ENCODE results near the gene ACIN1. TPM values are rescaled to one million over a fixed set of nuclear protein-coding genes. Genes with fewer than 3 reads are reported as not detected.

ACIN1 gene
- total and polyA plus RNA-seq, 2 of the 13 experiments (the other 11 are each of a cell fraction or from before 2014, with no cell fraction given) = 165 to 183 TPM

GRCh38 chr14:23045419-23046357 is 49.2 kb downstream of the ACIN1 start (continued):
- TF ChIP-seq NFRKB (IDR thresholded peaks at IDR 0.05) = no peak
- TF ChIP-seq ZNF792 (CRISPR knock-in tag; IDR thresholded peaks at IDR 0.05) = no peak
- peak; percentile 33; the same call in 1 of the 2 replicates for TF ChIP-seq ARID4A (CRISPR knock-in tag; IDR thresholded peaks at IDR 0.05; ENCODE audit: borderline replicate concordance)
- peak; percentile 25; the same call in 1 of the 2 replicates for TF ChIP-seq CEBPB (IDR thresholded peaks at IDR 0.05; ENCODE audit: borderline replicate concordance, low read depth, low read length)
- no peak for TF ChIP-seq RNF2 (conservative IDR thresholded peaks at IDR 0.05; ENCODE audit: low read depth)
- no peak for TF ChIP-seq ZNF354B (CRISPR knock-in tag; IDR thresholded peaks at IDR 0.05)
- TF ChIP-seq, protein P1, sequence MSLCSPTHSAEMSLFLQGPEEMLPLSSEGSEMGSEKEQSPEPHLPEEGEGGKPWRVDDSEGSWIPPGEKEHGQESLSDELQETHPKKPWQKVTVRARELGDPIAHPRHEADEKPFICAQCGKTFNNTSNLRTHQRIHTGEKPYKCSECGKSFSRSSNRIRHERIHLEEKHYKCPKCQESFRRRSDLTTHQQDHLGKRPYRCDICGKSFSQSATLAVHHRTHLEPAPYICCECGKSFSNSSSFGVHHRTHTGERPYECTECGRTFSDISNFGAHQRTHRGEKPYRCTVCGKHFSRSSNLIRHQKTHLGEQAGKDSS (CRISPR knock-in tag; IDR thresholded peaks at IDR 0.05; ENCODE audit: borderline replicate concordance, low read depth) = no peak
- TF ChIP-seq KDM6A (CRISPR knock-in tag; IDR thresholded peaks at IDR 0.05; ENCODE audit: low read depth) = no peak
- 0 out of 2 replicates have a peak, but pooled peaks have one; percentile 32 for TF ChIP-seq KDM5B (CRISPR knock-in tag; IDR thresholded peaks at IDR 0.05; ENCODE audit: borderline replicate concordance)
- no peak for TF ChIP-seq ZNF598 (CRISPR knock-in tag; IDR thresholded peaks at IDR 0.05; ENCODE audit: borderline replicate concordance)
- 0 out of 2 replicates have a peak, but pooled peaks have one; percentile 20 for TF ChIP-seq HOXD1 (CRISPR knock-in tag; IDR thresholded peaks at IDR 0.05)
- TF ChIP-seq ZFP91 (CRISPR knock-in tag; IDR thresholded peaks at IDR 0.05; ENCODE audit: borderline replicate concordance) = 0 out of 2 replicates have a peak, but pooled peaks have one; percentile 27
- no peak for TF ChIP-seq NR2F1 (CRISPR knock-in tag; IDR thresholded peaks at IDR 0.05)
- TF ChIP-seq TFDP2 (CRISPR knock-in tag; IDR thresholded peaks at IDR 0.05) = no peak
- TF ChIP-seq ZNF557 (CRISPR knock-in tag; IDR thresholded peaks at IDR 0.05) = no peak
- no peak for TF ChIP-seq DBP (CRISPR knock-in tag; IDR thresholded peaks at IDR 0.05; ENCODE audit: not compliant biosample characterization)
- 0 out of 2 replicates have a peak, but pooled peaks have one; percentile 16 for TF ChIP-seq ZNF564 (CRISPR knock-in tag; IDR thresholded peaks at IDR 0.05)

All from HepG2 (cell line).